Nephron progenitor cell (in vitro differentiated cells): ENCODE data around the gene KIF6.

Experiments used
- DNase-seq: peaks from one replicate; pipeline ENCODE4 v3.0.0; 2021
- H3K27ac Mint-ChIP-seq: 2 replicates; pipeline ENCODE4 v1.8.0; 2021; ENCODE audit warnings: mild to moderate bottlenecking, moderate library complexity, mixed read lengths
- H3K27me3 Mint-ChIP-seq: 2 replicates; pipeline ENCODE4 v1.8.0; 2021; ENCODE audit warnings: mild to moderate bottlenecking, low read depth, mixed read lengths; ENCODE audit not compliant: poor library complexity
- H3K36me3 Mint-ChIP-seq: 2 replicates; pipeline ENCODE4 v1.8.0; 2021; ENCODE audit warnings: low read depth, mixed read lengths
- H3K4me1 Mint-ChIP-seq: 2 replicates; pipeline ENCODE4 v1.8.0; 2021; ENCODE audit warnings: mixed read lengths
- H3K4me3 Mint-ChIP-seq: 2 replicates; pipeline ENCODE4 v1.8.0; 2021; ENCODE audit warnings: mild to moderate bottlenecking, moderate library complexity, mixed read lengths
- H3K9me3 Mint-ChIP-seq: 2 replicates; pipeline ENCODE4 v1.8.0; 2021; ENCODE audit warnings: mild to moderate bottlenecking, moderate library complexity, mixed read lengths
- CTCF ChIP-seq: fragments of 200-600 bp; sonication (generic); IDR thresholded peaks from 2 replicates; pipeline ENCODE4 v1.5.0; 2021; ENCODE audit warnings: antibody characterized with exemption

The KIF6 gene

GRCh38 chr6:39623750-39624149 lies 101.5 kb downstream of the KIF6 start:
- H3K4me3 Mint-ChIP-seq, result no peak overlapping the region
- H3K4me1 Mint-ChIP-seq, result peaks cover 1% of the 10 kb centered on the region
- no peak for TF ChIP-seq CTCF
- no peaks in the 10 kb centered on the region for H3K36me3 Mint-ChIP-seq
- no peak overlapping the region for H3K27ac Mint-ChIP-seq
- no peak for DNase-seq
- no peaks in the 10 kb centered on the region for H3K9me3 Mint-ChIP-seq
- peaks cover 2% of the 10 kb centered on the region for H3K27me3 Mint-ChIP-seq

DNA sequence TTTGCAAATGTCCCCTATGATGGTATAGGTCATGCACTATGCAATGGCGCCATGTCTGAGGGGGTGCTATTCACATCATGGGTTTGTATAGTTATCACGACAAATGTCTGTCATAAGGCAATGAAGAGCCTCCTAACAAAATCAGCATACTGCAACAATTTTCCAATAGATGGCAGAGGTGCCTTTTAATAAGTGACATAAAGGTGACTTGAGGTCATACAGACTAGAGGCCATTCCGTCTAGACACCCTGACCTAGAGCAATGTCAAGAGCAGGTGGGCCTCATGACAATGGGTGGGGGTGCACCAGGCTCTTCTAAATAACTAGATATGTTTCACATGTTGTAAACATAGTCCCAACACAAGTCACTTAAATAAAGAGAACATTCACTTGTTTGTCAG lies 107.7 kb downstream of the KIF6 start:
- H3K4me1 Mint-ChIP-seq, result peaks cover 28% of the 10 kb centered on the region
- no peaks in the 10 kb centered on the region for H3K36me3 Mint-ChIP-seq
- no peak for DNase-seq
- no peaks in the 10 kb centered on the region for H3K27me3 Mint-ChIP-seq
- no peaks in the 10 kb centered on the region for H3K9me3 Mint-ChIP-seq
- no peak overlapping the region for H3K27ac Mint-ChIP-seq
- TF ChIP-seq CTCF, result no peak
- H3K4me3 Mint-ChIP-seq, result no peak overlapping the region

GRCh38 chr6:39617026-39617425 lies 108.2 kb downstream of the KIF6 start:
- Mint-ChIP-seq H3K4me1 (peaks cover 28% of the 10 kb centered on the region), H3K9me3 (no peaks in the 10 kb centered on the region), H3K27me3 (no peaks in the 10 kb centered on the region), H3K4me3 (no peak overlapping the region), H3K36me3 (no peaks in the 10 kb centered on the region), H3K27ac (no peak overlapping the region)
- no peak for DNase-seq
- no peak for TF ChIP-seq CTCF

DNA sequence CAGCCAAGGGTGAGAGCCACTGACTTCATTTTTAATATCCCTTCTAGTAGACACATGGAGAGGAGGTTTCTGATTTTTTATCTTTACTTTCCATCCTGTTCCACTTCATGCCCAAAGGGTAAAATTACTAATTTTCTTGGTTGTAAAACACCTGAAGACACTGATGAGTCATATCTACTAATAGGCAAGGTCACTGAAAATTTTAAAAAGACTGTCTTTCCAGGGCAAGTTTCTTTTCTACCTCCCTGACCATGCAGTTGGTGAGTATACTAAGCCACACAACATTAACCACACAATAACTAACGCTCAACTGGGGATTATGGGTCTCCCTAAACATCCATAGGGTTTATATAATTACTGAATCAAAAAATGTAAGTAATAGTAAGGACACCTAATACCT lies 109.6 kb downstream of the KIF6 start:
- Mint-ChIP-seq H3K4me3 (no peak overlapping the region), H3K27me3 (no peaks in the 10 kb centered on the region), H3K9me3 (no peaks in the 10 kb centered on the region), H3K36me3 (no peaks in the 10 kb centered on the region), H3K4me1 (peaks cover 28% of the 10 kb centered on the region), H3K27ac (no peak overlapping the region)
- TF ChIP-seq CTCF, result no peak
- DNase-seq, result no peak

- no peaks in the 10 kb centered on the region for H3K9me3 Mint-ChIP-seq
- no peaks in the 10 kb centered on the region for H3K36me3 Mint-ChIP-seq
- H3K27ac Mint-ChIP-seq, result no peak overlapping the region
- H3K4me3 Mint-ChIP-seq, result no peak overlapping the region
- no peaks in the 10 kb centered on the region for H3K27me3 Mint-ChIP-seq
- no peak for DNase-seq
- no peak for TF ChIP-seq CTCF
- H3K4me1 Mint-ChIP-seq, result peaks cover 32% of the 10 kb centered on the region
These were observed 110.7 kb downstream of the KIF6 start for GRCh38 chr6:39614393-39614950.

- Mint-ChIP-seq H3K4me1 (peaks cover 4% of the 10 kb centered on the region), H3K27me3 (no peaks in the 10 kb centered on the region), H3K27ac (no peak overlapping the region), H3K36me3 (no peaks in the 10 kb centered on the region), H3K4me3 (no peak overlapping the region), H3K9me3 (no peaks in the 10 kb centered on the region)
- no peak for TF ChIP-seq CTCF
- DNase-seq, result no peak
These were observed 115.0 kb downstream of the KIF6 start for GRCh38 chr6:39610221-39610620.
